HG02642 (cell line): Measurements from ENCODE around the gene B4GALT2.
A peak's percentile ranks its signal among the peaks of the same experiment; 100 is the strongest.

Experiments
- ATAC-seq: cut with Tn5 transposase; IDR thresholded peaks from one replicate; pipeline ENCODE4 v1.9.1; 2021; ENCODE audit warnings: mild to moderate bottlenecking; ENCODE audit not compliant: unreplicated experiment, poor library complexity

B4GALT2 gene

DNA sequence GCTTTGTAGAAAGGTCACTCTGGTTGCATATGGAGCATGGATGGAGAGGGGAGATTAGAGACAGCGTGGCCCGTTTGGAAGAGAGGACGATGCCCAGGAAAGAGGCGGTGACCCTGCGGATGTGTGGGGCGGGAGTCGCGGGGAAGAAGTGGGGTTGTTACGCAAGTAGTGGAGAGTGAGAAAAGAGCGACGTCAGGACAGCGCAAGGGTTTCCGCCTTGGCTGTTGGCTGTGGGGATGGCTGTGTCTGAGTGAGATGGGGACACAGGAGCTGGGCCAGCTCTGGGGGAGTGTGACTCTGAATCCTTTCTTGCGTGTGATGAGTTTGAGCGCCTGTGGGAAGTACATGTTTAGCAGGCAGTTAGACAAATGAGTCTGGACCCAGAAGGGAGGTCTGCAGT, 3.8 kb downstream of the B4GALT2 start:
- no peak for ATAC-seq

DNA sequence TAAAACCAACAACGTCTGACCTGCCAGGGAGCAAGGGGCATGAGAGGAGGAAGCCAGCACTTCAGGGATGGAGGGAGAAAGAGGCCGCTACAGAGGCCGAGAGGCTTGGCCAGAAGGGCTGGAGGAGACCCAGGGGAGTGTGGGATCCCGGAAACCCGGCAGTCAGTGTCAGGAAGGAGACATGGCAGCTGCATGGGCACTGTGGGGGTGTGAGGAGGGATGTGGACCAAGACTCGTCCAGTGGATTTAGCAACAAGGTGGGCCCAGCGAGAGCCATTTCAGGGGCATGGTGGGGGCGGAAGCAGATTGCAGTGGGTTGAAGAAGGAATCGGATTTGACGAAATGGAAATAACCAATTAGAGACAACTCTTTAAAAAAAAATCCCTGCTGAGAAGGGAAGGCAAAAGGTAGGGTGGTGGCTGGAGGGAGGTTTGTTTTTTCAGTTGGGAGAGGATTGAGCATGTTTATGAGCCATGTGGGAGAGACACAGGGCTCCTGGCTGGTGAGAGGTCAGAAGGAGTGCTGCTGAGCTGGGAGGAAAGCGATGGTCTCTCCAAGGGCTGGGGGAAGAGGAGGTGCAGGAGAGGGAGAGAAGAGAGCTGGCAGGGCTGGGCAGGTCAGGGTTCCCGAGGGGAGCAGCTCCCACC, 4.4 kb downstream of the B4GALT2 start:
- no peak for ATAC-seq

DNA sequence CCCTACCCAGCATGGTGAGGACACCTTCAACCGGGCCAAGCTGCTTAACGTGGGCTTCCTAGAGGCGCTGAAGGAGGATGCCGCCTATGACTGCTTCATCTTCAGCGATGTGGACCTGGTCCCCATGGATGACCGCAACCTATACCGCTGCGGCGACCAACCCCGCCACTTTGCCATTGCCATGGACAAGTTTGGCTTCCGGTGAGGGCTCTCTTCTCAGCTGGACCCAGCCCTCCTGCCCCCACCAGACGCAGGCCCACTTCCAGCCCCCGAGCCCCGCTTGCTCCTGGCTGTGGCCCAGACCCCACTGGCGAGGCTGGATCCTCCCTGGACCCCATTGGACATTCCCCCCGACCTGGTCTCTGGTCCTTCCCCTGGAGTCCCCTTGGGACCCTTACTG, 5.8 kb downstream of the B4GALT2 start:
- no peak for ATAC-seq

DNA sequence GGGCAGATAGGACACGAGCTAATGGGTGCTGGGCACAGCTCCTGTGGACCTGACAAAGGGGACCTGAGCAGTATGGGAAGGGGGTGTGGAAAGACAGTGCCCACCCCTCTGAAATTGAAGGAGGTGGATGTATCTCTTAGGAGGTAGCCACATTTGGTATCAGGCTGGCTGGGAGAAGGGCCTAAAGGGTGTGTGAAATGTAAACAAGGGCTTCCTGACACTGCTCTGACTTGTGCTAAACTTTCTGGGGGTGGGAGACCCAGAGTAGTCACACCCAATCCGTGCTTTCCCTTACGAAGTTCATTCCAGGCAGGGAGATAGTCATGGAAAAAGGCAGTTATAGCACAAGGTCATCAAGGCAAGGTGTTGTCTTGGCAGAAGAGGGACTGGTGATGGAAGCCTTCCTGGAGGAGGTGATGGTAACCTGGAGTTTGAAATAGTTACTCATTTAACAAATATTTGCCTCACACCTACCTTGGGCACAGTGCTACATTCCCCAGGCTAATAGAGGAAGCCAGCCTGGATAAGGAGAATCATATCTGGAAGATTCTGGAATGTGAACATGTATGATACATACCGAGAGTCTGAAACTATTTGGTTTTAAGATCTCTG, 7.1 kb downstream of the B4GALT2 start:
- no peak for ATAC-seq

DNA sequence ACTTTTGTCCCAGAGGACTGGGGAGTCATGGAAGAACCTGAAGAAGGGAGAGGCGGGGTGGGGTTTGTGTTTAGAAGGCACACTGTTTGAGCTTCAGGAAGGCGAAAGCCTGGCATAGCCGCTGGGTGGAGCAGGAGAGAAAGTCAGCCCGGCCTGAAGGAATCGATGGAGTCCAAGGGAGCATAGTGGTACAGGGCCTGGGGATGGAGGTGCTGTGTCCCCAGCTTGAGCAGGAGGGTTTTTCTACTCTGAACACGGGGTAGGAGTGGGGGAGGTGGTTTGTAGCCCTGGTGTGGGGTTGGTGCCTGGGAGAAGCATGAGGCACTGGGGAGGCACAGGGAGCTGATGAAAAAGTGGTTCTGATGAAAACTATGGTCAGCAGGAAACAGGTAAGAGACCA, 7.7 kb downstream of the B4GALT2 start:
- ATAC-seq: no peak

DNA sequence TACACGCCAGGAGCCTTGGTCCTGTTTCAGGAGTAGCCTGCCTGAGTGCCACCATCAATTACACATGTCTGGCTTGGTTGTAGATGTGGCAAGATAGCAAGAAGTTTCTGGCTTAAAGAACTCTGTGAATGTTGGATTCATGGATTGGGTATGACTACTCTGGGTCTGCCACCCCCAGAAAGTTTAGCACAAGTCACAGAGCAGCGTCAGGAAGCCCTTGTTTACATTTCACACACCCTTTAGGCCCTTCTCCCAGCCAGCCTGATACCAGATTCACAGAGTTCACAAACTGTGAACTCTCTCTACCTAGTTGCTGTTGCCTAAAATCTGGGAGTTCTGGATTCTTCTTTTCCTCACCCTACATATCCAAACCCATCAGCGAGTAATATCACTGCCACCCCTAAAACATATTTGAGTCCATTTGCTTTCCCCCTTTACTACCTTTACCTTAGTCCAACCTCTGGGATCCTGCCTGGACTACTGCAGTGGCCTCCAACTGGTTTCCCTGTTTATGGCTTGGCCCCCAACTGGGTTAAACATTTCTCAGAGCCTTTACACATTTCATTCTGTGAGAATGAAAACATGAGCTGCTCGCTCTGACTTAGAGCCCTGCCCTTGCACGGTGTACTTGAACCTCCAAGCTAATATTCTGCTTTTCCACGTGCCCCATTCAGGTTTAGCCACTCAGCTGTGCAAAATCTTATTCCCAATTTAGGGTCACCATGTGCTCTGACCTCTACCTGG, 8.3 kb downstream of the B4GALT2 start:
- no peak for ATAC-seq

DNA sequence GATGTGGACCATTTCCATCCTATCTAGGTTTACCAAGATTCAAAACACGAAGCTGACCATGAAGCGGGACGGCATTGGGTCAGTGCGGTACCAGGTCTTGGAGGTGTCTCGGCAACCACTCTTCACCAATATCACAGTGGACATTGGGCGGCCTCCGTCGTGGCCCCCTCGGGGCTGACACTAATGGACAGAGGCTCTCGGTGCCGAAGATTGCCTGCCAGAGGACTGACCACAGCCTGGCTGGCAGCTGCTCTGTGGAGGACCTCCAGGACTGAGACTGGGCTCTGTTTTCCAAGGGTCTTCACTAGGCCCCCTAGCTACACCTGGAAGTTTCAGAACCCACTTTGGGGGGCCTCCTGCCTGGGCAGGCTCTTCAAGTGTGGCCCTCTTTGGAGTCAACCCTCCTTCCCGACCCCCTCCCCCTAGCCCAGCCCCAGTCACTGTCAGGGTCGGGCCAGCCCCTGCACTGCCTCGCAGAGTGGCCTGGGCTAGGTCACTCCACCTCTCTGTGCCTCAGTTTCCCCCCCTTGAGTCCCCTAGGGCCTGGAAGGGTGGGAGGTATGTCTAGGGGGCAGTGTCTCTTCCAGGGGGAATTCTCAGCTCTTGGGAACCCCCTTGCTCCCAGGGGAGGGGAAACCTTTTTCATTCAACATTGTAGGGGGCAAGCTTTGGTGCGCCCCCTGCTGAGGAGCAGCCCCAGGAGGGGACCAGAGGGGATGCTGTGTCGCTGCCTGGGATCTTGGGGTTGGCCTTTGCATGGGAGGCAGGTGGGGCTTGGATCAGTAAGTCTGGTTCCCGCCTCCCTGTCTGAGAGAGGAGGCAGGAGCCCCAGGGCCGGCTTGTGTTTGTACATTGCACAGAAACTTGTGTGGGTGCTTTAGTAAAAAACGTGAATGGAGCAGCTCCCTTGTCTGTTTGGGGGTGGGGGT, 11.5 kb downstream of the B4GALT2 start:
- ATAC-seq: no peak

DNA sequence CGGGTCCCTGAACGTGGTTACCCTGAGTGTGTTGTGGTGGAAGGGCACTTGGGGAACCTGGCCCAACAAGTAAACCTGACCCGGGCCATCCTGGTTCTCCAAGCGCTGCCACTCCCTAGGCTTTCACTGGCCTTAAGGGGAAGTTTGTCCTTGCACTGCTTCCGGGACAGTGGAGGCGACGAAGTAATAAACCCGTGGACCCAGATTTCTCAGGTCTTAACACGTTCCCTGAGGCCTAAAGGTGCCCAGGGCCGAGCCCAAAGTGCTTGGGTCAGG, 12.1 kb downstream of the B4GALT2 start:
- peak; percentile 6 for ATAC-seq

DNA sequence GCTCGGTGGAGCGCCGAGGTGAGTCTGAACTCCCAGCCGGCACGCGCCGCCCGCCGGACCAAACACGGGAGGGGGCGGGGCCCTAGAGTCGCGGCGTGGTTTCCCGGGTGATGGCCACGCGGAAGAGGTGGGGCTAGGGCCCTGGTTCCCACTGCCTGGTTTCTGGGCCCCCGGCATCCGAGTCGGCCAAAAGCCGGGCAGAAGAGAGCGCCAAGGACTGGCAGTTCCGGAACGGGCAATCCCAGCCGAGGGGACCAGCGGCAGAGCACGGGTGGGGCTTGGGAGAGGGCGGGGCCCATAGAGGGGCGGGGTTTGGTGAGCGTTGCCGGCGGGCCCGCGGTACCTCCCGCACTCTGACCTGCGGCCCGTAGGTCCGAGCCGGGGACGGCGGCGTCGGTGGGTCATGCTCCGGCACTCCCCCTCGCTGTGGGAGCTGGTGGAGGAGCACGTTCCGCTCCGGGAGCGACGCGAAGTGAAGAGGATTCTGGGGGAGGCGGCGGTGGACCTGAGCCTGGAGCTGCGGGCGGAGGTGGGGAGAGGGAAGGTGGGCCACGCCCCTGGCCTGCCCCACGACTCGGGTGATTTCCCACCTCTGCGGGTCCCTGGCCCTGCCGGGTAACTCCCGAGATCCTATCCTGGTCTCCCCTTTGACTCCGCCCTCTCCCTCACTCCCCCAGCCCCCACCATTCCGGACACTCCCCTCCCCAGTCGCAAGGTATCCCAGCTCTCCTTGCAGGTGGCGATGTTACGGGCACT, 12.6 kb downstream of the B4GALT2 start, which contains the start of gene CCDC24:
Gene CCDC24 (plus strand): TSS at position 124 of the 756 bp plus-strand sequence. CDS start 280 bp downstream, at position 404.
- peak; percentile 78 for ATAC-seq

DNA sequence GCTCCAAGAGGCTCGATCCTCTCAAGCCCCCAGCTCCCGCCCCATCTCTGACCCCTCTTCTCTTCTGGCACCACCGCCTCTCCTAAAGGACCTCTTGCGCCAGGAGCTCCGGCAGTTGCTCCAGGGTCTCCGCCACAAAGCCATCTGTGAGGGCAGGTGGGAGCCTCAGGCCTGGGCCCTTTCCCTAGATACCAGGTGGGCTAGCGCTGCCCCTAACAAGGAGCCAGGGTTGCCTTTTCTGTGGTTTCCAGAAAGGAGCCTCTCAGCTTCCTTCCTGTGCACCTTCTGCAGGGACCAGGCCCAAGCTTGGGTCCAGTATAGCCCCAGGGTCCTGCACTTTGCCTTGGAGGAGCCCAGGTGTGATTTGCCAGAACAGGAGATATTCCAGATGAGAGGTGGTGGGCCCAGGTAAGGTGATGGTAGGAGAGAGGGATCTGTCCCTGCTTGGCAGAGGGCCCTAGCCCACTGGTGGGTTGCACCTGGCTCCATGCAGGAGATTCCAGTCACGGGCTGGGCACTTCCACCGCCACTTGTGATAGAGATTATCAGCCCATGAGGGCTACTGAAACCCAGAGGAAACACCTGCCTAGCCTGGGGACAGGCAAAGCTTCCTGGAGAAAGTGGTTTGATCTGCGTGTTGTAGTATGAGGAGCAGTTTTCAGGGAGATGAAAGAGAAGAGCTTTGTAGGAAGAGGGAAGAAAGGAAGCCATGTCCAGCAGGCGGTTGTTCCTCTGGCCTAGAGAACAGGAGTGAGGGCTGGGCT, 13.4 kb downstream of the B4GALT2 start:
- no peak for ATAC-seq

DNA sequence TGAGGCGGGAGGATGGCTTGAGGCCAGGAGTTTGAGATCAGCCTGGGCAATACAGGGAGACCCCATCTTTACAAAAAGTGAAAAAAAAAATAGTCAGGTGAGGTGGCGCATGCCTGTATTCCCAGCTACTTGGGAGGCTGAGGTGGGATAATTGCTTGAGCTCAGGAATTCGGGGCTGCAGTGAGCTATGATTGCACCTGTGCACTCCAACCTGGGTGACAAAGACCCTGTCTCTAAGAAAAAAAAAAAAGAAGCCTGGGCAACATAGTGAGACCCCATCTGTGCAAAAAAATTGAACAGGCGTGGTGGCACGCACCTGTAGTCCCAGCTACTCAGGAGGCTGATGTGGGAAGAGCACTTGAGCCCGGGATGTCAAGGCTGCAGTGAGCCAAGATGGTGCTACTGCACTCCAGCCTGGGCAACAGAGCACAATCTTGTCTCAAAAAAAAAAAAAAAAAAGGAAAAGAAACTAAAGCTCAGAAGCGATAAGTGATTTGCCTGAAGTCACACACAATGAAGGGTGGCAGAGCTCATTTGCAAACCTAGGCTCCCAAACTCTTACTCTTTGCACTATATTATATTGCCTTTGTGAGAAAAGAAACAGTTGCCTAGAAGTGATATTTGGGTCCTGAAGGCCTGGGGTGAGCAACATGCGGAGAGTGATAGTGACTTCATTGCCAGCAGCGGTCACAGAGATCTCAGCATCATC, 14.3 kb downstream of the B4GALT2 start:
- no peak for ATAC-seq

DNA sequence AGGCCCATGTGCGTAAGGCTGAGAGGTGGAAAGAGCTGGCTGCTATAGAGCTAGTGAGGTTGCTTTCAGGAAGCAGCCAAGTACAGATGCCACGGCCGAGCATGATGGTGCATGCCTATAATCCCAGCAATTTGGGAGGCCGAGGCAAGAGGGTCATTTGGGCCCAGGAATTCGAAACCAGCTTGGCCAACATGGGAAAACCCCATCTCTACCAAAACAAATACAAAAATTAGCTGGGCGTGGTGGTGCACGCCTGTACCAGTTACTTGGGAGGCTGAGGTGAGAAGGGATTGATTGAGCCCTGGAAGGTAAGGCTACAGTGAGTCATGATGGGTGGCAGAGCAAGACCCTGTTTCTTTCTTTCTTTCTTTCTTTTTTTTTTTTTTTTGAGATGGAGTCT, 15.1 kb downstream of the B4GALT2 start:
- ATAC-seq: no peak

DNA sequence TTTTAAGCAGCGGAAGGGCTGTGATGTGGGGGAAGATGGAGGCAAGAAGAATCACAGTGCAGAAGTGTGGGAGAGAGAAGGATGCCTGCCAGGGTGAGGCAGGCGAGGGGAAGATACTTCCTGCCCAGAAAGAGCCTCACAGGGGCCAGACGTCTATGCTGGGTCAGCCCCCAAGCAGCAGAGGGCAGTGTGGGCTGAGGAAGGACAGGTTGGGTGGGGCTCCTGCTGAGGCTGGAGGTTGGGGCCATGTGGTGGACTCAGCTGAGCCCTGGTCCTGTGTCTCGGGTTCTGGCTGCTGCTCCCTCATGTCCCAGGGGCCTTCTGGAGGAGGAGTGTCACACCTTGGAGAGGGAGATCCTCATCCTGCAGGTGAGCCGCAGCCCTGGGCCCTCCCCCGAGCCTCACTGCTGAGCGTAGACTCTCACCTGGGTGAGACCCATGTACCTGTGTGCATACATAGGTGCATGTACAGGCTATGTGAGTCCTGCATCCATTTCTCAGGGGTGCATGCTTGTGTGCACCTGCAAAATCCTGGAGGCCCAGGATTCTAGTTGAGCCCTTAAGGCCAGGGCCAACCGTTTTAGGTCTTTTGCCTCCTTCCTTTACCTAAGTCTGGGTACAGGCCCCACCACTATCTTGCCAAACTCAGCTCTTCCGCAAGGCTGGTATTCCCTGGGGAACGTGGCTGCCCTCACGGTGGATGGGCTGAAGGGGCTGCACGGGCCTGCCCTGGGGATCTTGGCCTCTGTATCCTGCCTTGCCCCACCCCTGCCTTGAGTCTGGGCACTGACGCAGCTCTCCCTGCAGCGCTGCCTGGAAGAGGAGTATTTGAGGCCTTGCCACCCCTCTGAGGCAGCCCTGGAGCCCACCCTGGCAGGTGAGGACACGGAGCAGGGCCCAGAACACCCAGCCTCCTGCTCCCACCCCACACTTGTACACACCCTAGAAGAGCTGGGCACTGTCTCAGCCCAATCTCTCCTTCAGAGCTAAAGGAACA, 16.1 kb downstream of the B4GALT2 start:
- ATAC-seq: no peak

DNA sequence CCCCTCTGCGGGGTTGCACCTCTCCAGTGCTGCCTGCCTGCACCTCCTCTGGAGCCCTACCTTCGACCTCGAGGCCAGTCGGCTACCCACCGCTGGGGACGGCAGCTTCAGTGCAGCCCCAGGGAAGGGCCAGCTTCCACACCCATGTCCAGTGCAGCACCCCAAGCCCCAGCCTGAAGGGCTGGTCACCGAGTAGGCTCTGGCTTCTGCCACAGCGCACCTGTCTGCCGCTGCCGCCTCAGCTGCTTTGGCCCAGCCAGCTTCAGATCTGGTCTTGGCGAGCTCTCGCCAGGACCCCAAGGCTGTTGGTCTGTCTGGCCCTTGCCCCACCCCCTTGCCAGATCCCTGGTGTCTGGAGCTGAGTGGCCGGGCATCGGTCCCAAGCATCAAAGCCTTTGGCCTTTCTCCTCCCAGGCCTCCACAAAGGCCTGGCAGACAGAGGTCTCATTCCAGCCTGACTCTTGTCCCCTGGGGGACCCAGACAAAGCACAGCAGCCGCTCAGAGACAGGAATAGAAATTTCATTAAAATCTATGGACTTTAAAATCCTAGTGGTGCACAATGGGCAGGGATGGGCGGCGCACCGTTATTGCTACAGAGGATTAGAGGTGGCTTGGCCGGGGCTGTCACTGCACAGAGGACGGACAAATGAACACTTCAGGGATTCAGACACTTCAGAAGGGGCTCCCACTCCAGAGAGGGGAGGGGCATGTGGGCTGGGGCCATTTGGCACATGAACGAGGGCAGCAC, 17.1 kb downstream of the B4GALT2 start:
- no peak for ATAC-seq

DNA sequence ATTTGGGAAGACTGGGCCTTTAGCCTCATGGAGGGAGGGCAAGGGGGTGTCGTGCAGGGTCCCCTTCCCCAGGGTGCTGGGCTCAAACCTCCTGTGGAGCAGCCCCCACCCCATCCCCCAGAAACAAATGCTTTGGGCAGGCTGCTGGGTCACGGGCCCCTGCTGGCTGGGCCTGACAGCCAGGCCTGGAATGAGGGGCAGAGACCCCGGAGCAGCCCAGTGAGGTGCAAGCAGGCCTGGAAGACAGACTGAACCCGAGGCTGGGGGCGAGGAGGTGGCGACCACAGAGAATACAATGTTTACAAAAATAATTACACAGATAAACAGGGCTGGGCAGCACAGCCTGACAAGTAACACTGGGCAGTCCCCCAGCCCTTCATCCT, 17.7 kb downstream of the B4GALT2 start:
- ATAC-seq: no peak

DNA sequence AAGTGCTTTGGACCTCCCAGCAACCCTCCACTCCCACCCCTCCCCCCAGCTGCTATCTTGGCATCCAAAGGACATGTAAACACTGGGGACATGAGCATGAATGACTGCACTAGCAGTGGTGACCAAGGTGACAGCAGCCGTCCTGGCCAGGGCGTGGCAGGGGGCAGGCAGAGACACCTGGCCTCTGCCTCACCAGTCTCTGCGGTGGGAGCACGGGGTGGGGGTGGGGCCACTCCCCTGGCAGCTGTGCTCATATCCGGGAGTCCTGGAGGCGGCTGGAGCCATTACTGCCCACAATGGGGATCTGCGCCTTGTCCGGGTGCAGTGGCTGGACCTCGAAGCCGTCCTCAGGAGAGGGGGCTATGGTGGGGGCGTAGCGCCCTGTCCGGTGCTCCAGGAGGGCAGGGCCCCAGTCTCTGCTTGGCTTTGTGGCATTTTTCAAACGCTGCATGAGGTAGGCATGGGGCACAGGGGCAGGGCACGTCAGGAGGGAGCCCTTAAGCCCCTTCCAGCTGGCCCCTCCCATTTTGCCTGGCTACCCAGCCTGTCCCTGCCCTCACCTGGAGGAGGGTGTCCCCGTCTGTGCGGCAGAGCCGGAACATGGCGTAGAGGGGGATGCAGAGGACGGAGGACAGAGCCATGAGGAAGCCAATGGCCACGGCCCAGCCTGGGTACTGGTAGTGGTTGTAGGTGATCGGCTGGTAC, 18.4 kb downstream of the B4GALT2 start:
- ATAC-seq: no peak
